WTC11 (cell line): ENCODE data around the gene FAM13A. TPM values are rescaled to one million over a fixed set of nuclear protein-coding genes. Genes with fewer than 3 reads are reported as not detected.

Experiments
- ATAC-seq: fragments of 200-7000 bp; cut with Tn5 transposase; 2 replicates; pipeline ENCODE4 v1.10.0; 2021; ENCODE audit warnings: mild to moderate bottlenecking, moderate library complexity
- CTCF ChIA-PET: fragments of 300-600 bp; sonication (Branson Sonifier 250); formaldehyde crosslinking; loops from one replicate; lab custom pipeline; 2021; ENCODE audit warnings: antibody characterized with exemption; lab: Charles Lee
- POLR2A ChIA-PET: fragments of 350-600 bp; sonication (Branson Sonifier 250); formaldehyde crosslinking; loops from one replicate; lab custom pipeline; 2021; ENCODE audit warnings: antibody characterized with exemption; lab: Charles Lee
- DNase-seq: peaks from one replicate; pipeline ENCODE4 v3.0.0; 2021; ENCODE audit warnings: low spot score
- H3K27ac Mint-ChIP-seq: 2 replicates; pipeline ENCODE4 v1.8.0; 2021; ENCODE audit warnings: mixed read lengths
- H3K27me3 Mint-ChIP-seq: 2 replicates; pipeline ENCODE4 v1.8.0; 2021; ENCODE audit warnings: low read depth, mild to moderate bottlenecking, moderate library complexity, mixed read lengths
- H3K36me3 Mint-ChIP-seq: 2 replicates; pipeline ENCODE4 v1.8.0; 2021; ENCODE audit warnings: mixed read lengths
- H3K4me1 Mint-ChIP-seq: 2 replicates; pipeline ENCODE4 v1.8.0; 2022; ENCODE audit warnings: mixed read lengths
- H3K4me3 Mint-ChIP-seq: 2 replicates; pipeline ENCODE4 v1.8.0; 2021; ENCODE audit warnings: mild to moderate bottlenecking, moderate library complexity, mixed read lengths
- H3K9me3 Mint-ChIP-seq: 2 replicates; pipeline ENCODE4 v1.8.0; 2021; ENCODE audit warnings: mixed read lengths
- ATF6 ChIP-seq: sonication (generic); formaldehyde crosslinking; IDR thresholded peaks from 2 replicates; pipeline ENCODE4 v1.8.1; 2023; ENCODE audit warnings: mild to moderate bottlenecking, missing genetic modification reagents
- CREB1 ChIP-seq: sonication (generic); formaldehyde crosslinking; IDR thresholded peaks from 2 replicates; pipeline ENCODE4 v1.8.0; 2023; ENCODE audit warnings: mild to moderate bottlenecking, missing genetic modification reagents
- CREM ChIP-seq: sonication (generic); formaldehyde crosslinking; IDR thresholded peaks from 2 replicates; pipeline ENCODE4 v1.8.1; 2022; ENCODE audit warnings: mild to moderate bottlenecking, missing genetic modification reagents, moderate library complexity
- EMX1 ChIP-seq: fragments of 250-450 bp; sonication (Bioruptor Pico); IDR thresholded peaks from 2 replicates; pipeline ENCODE4 v1.8.0; 2021; ENCODE audit warnings: mild to moderate bottlenecking
- ESRRA ChIP-seq: sonication (generic); formaldehyde crosslinking; IDR thresholded peaks from 2 replicates; pipeline ENCODE4 v1.8.1; 2022; ENCODE audit warnings: mild to moderate bottlenecking, missing genetic modification reagents, borderline replicate concordance
- NFATC4 ChIP-seq: fragments of 250-450 bp; sonication (Bioruptor Pico); IDR thresholded peaks from 2 replicates; pipeline ENCODE4 v1.9.0; 2021; ENCODE audit warnings: mild to moderate bottlenecking
- SOX15 ChIP-seq: fragments of 250-450 bp; sonication (Bioruptor Pico); IDR thresholded peaks from 2 replicates; pipeline ENCODE4 v1.9.0; 2021; ENCODE audit warnings: mild to moderate bottlenecking
- STAT6 ChIP-seq: sonication (generic); formaldehyde crosslinking; conservative IDR thresholded peaks from 2 replicates; pipeline ENCODE4 v1.8.1; 2023; ENCODE audit warnings: mild to moderate bottlenecking, low read depth, missing genetic modification reagents, moderate library complexity
- ZNF232 ChIP-seq: sonication (generic); formaldehyde crosslinking; IDR thresholded peaks from 2 replicates; pipeline ENCODE4 v1.8.0; 2022; ENCODE audit warnings: mild to moderate bottlenecking, missing genetic modification reagents
- total RNA-seq: library from RNA; stranded (reverse); gene quantifications from 3 replicates; pipeline ENCODE4 v1.2.3, GENCODE V29; 2021
- TF ChIP-seq, protein P1 (sequence below): sonication (generic); formaldehyde crosslinking; IDR thresholded peaks from 2 replicates; pipeline ENCODE4 v1.8.1; 2023; ENCODE audit warnings: mild to moderate bottlenecking, missing genetic modification reagents
- TF ChIP-seq, protein P2 (sequence below): fragments of 200-600 bp; IDR thresholded peaks from 2 replicates; pipeline ENCODE4 v1.8.0; 2022; ENCODE audit warnings: antibody characterized with exemption
- TF ChIP-seq, protein P3 (sequence below): fragments of 250-450 bp; sonication (Bioruptor Pico); IDR thresholded peaks from 2 replicates; pipeline ENCODE4 v1.9.0; 2021; ENCODE audit warnings: mild to moderate bottlenecking
- TF ChIP-seq, protein P4 (sequence below): sonication (generic); formaldehyde crosslinking; IDR thresholded peaks from 2 replicates; pipeline ENCODE4 v1.8.0; 2023; ENCODE audit warnings: mild to moderate bottlenecking, missing genetic modification reagents

FAM13A gene
- total RNA-seq, 1 experiment from 2014 or later, result 14.6 TPM

DNA sequence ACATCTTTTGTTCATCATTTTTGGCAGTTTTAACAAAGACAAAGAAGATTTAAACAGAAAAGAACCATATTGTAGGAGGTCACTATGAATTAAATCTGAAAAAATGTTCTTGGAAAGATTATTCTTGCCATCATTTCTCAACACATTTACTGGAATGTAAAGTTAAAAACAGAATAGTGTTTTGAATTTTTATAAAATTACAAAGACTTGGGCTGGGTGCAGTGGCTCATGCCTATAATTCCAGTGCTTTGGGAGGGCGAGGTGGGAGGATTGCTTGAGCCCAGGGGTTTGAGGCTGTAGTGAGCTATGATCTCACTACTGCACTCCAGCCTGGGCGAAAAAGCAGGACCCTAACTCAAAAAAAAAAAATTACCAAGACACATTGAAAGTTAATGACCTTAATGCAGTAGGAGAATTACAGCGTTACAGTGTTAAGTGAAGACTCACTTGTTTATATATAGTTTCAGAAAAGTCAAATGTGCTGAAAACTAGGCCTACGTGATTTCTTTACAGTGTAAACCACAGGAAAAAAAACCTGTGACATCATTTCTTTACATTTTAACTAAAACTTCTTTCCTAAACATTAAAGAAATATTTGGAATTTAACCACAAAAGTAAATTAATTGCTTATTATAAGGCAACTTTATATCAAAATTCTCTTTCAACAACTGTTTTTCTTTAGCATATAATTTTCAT is 7.9 kb downstream of the FAM13A start:
- DNase-seq (no peak), ATAC-seq (no peak)
- ChIA-PET POLR2A (no interaction called here), CTCF (no interaction called here)
- Mint-ChIP-seq H3K27me3 (no peaks in the 10 kb centered on the region), H3K36me3 (peaks cover 15% of the 10 kb centered on the region), H3K4me3 (no peak overlapping the region), H3K9me3 (peaks cover 6% of the 10 kb centered on the region), H3K27ac (no peak overlapping the region), H3K4me1 (peaks cover 27% of the 10 kb centered on the region)
- TF ChIP-seq ATF6, result no peak
- no peak for TF ChIP-seq CREM (CRISPR knock-in tag)
- TF ChIP-seq NFATC4 (CRISPR knock-in tag), result no peak
- no peak for TF ChIP-seq ZNF232 (CRISPR knock-in tag)
- no peak for TF ChIP-seq ESRRA (CRISPR knock-in tag)

GRCh38 chr4:89044147-89044900 is 12.7 kb downstream of the FAM13A start:
- peaks cover 4% of the 10 kb centered on the region; the same call in 1 of the 2 replicates for H3K36me3 Mint-ChIP-seq
- H3K27me3 Mint-ChIP-seq, result no peaks in the 10 kb centered on the region
- no peak overlapping the region for H3K27ac Mint-ChIP-seq
- H3K9me3 Mint-ChIP-seq, result no peaks in the 10 kb centered on the region
- ChIA-PET POLR2A (no interaction called here), CTCF (no interaction called here)
- DNase-seq (no peak), ATAC-seq (no peak)
- H3K4me1 Mint-ChIP-seq, result no peaks in the 10 kb centered on the region
- no peak overlapping the region for H3K4me3 Mint-ChIP-seq
- TF ChIP-seq EMX1 (CRISPR knock-in tag) (no peak), CREB1 (CRISPR knock-in tag) (no peak), STAT6 (no peak), SOX15 (CRISPR knock-in tag) (no peak)
- TF ChIP-seq, protein P1, sequence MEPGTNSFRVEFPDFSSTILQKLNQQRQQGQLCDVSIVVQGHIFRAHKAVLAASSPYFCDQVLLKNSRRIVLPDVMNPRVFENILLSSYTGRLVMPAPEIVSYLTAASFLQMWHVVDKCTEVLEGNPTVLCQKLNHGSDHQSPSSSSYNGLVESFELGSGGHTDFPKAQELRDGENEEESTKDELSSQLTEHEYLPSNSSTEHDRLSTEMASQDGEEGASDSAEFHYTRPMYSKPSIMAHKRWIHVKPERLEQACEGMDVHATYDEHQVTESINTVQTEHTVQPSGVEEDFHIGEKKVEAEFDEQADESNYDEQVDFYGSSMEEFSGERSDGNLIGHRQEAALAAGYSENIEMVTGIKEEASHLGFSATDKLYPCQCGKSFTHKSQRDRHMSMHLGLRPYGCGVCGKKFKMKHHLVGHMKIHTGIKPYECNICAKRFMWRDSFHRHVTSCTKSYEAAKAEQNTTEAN (CRISPR knock-in tag), result no peak
- TF ChIP-seq, protein P2, sequence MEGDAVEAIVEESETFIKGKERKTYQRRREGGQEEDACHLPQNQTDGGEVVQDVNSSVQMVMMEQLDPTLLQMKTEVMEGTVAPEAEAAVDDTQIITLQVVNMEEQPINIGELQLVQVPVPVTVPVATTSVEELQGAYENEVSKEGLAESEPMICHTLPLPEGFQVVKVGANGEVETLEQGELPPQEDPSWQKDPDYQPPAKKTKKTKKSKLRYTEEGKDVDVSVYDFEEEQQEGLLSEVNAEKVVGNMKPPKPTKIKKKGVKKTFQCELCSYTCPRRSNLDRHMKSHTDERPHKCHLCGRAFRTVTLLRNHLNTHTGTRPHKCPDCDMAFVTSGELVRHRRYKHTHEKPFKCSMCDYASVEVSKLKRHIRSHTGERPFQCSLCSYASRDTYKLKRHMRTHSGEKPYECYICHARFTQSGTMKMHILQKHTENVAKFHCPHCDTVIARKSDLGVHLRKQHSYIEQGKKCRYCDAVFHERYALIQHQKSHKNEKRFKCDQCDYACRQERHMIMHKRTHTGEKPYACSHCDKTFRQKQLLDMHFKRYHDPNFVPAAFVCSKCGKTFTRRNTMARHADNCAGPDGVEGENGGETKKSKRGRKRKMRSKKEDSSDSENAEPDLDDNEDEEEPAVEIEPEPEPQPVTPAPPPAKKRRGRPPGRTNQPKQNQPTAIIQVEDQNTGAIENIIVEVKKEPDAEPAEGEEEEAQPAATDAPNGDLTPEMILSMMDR, result no peak
- TF ChIP-seq, protein P3, sequence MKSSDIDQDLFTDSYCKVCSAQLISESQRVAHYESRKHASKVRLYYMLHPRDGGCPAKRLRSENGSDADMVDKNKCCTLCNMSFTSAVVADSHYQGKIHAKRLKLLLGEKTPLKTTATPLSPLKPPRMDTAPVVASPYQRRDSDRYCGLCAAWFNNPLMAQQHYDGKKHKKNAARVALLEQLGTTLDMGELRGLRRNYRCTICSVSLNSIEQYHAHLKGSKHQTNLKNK, result no peak
- TF ChIP-seq, protein P4, sequence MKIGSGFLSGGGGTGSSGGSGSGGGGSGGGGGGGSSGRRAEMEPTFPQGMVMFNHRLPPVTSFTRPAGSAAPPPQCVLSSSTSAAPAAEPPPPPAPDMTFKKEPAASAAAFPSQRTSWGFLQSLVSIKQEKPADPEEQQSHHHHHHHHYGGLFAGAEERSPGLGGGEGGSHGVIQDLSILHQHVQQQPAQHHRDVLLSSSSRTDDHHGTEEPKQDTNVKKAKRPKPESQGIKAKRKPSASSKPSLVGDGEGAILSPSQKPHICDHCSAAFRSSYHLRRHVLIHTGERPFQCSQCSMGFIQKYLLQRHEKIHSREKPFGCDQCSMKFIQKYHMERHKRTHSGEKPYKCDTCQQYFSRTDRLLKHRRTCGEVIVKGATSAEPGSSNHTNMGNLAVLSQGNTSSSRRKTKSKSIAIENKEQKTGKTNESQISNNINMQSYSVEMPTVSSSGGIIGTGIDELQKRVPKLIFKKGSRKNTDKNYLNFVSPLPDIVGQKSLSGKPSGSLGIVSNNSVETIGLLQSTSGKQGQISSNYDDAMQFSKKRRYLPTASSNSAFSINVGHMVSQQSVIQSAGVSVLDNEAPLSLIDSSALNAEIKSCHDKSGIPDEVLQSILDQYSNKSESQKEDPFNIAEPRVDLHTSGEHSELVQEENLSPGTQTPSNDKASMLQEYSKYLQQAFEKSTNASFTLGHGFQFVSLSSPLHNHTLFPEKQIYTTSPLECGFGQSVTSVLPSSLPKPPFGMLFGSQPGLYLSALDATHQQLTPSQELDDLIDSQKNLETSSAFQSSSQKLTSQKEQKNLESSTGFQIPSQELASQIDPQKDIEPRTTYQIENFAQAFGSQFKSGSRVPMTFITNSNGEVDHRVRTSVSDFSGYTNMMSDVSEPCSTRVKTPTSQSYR (CRISPR knock-in tag), result no peak
